ENCODE measurements around the gene SLC39A11.

GRCh38 chr17:72982680-72983079, 109.8 kb downstream of the SLC39A11 start:
- TF ChIP-seq EZH2 (IDR thresholded peaks at IDR 0.05; ENCODE audit: insufficient read depth, poor library complexity, severe bottlenecking) = no peak
- TF ChIP-seq EZH2phosphoT487 (IDR thresholded peaks at IDR 0.05; ENCODE audit: insufficient read depth, low read depth) = no peak

All from GM23248 (cell line).